A549 (cell line): ENCODE data around the gene PRR23E. TPM values are rescaled to one million over a fixed set of nuclear protein-coding genes. Genes with fewer than 3 reads are reported as not detected.

ENCODE experiments used
- ATAC-seq, 2 experiments: fragments of 200-7000 bp in 1 of 2; fragments of >200 bp in 1 of 2; cut with Nextera tagmentation in 1 of 2; cut with Tn5 transposase in 1 of 2; 3 replicates each; pipeline versions ENCODE4 v1.8.0 to v1.9.1; 2018 to 2020; ENCODE audit warnings: mild to moderate bottlenecking in 1 of 2, moderate library complexity in 1 of 2
- CTCF ChIA-PET: fragments of 300-600 bp; sonication (Branson Sonifier 250); formaldehyde crosslinking; extraction: SDS; loops from one replicate; lab custom pipeline; 2021; ENCODE audit warnings: antibody characterized with exemption, inconsistent platforms; lab: Yijun Ruan, JAX
- POLR2A ChIA-PET: fragments of 350-600 bp; formaldehyde crosslinking; extraction: SDS; loops from one replicate; lab custom pipeline; 2021; ENCODE audit warnings: antibody characterized with exemption, inconsistent platforms; lab: Yijun Ruan, JAX
- DNase-seq, 2 experiments: peaks; one replicate each; pipeline versions ENCODE4 v3.0.0 to v3.0.0-alpha.2; 2011 to 2016; ENCODE audit warnings: low read depth in 1 of 2, low spot score in 1 of 2
- FAIRE-seq: peaks from 2 replicates; lab custom pipeline; 2011; peaks lifted over from hg19 to GRCh38; lab: Jason Lieb, UNC
- H3K27ac ChIP-seq, 2 experiments: fragments of >200 bp; sonication (Bioruptor Twin); formaldehyde crosslinking; 3 replicates each; pipeline ENCODE4 v1.5.1; 2016 to 2017
- H3K4me1 ChIP-seq: fragments of >200 bp; sonication (Bioruptor Twin); formaldehyde crosslinking; 3 replicates; pipeline ENCODE4 v1.6.1; 2016
- H3K4me2 ChIP-seq: fragments of >200 bp; sonication (Bioruptor Twin); formaldehyde crosslinking; 3 replicates; pipeline ENCODE4 v1.6.1; 2016
- H3K4me3 ChIP-seq: fragments of >200 bp; sonication (Bioruptor Twin); formaldehyde crosslinking; 3 replicates; pipeline ENCODE4 v1.5.1; 2016
- H3K9me3 ChIP-seq: fragments of >200 bp; sonication (Bioruptor Twin); formaldehyde crosslinking; 3 replicates; pipeline ENCODE4 v1.6.1; 2016
- CEBPB ChIP-seq, 2 experiments: fragments of >200 bp in 1 of 2; sonication (Bioruptor Twin) in 1 of 2; formaldehyde crosslinking in 1 of 2; IDR thresholded peaks; 2 replicates each; pipeline ENCODE4 v1.6.1; 2012 to 2016
- CHD2 ChIP-seq: fragments of 150-350 bp; IDR thresholded peaks from 2 replicates; pipeline ENCODE4 v1.6.1; 2014; ENCODE audit warnings: low read length; ENCODE audit not compliant: partially characterized antibody
- CHD4 ChIP-seq: fragments of 200-600 bp; sonication (generic); IDR thresholded peaks from 2 replicates; pipeline ENCODE4 v1.6.1; 2016; ENCODE audit warnings: antibody characterized with exemption, mild to moderate bottlenecking, borderline replicate concordance
- EHMT2 ChIP-seq: fragments of 200-600 bp; sonication (generic); IDR thresholded peaks from 2 replicates; pipeline ENCODE4 v1.6.1; 2016; ENCODE audit warnings: antibody characterized with exemption, low read depth, mild to moderate bottlenecking, moderate library complexity
- EP300 ChIP-seq, 2 experiments: fragments of >200 bp; sonication (Bioruptor Twin); formaldehyde crosslinking; IDR thresholded peaks; 2 replicates in 1 of 2; 3 replicates in 1 of 2; pipeline ENCODE4 v1.6.1; 2016 to 2017
- ESRRA ChIP-seq: fragments of 150-350 bp; IDR thresholded peaks from 2 replicates; pipeline ENCODE4 v1.6.1; 2014; ENCODE audit warnings: mild to moderate bottlenecking, low read length, borderline replicate concordance
- FOSB ChIP-seq: fragments of 250-450 bp; sonication (Bioruptor Pico); IDR thresholded peaks from 2 replicates; pipeline ENCODE4 v1.5.0; 2020; ENCODE audit warnings: mild to moderate bottlenecking, moderate library complexity
- FOSL2 ChIP-seq, 2 experiments: fragments of 450-650 bp in 1 of 2; fragments of >200 bp in 1 of 2; sonication (Bioruptor Twin) in 1 of 2; formaldehyde crosslinking; IDR thresholded peaks; 2 replicates each; pipeline versions ENCODE4 v1.5.0 to v1.6.1; 2016 to 2020; ENCODE audit warnings: mild to moderate bottlenecking in 1 of 2, moderate library complexity in 1 of 2
- FOXS1 ChIP-seq: fragments of 250-450 bp; sonication (Bioruptor Pico); IDR thresholded peaks from 2 replicates; pipeline ENCODE4 v1.5.0; 2020; ENCODE audit warnings: mild to moderate bottlenecking, moderate library complexity
- HDAC2 ChIP-seq: fragments of 200-600 bp; sonication (generic); IDR thresholded peaks from 2 replicates; pipeline ENCODE4 v1.6.1; 2016
- HOXA7 ChIP-seq: fragments of 250-450 bp; sonication (Bioruptor Pico); IDR thresholded peaks from 2 replicates; pipeline ENCODE4 v1.5.0; 2020; ENCODE audit warnings: mild to moderate bottlenecking, moderate library complexity
- HOXB13 ChIP-seq: fragments of 250-450 bp; sonication (Bioruptor Pico); IDR thresholded peaks from 2 replicates; pipeline ENCODE4 v1.5.0; 2020; ENCODE audit warnings: low read depth, mild to moderate bottlenecking, moderate library complexity
- HOXB5 ChIP-seq: fragments of 250-450 bp; sonication (Bioruptor Pico); IDR thresholded peaks from 2 replicates; pipeline ENCODE4 v1.5.0; 2020; ENCODE audit warnings: mild to moderate bottlenecking, moderate library complexity
- KDM1A ChIP-seq: fragments of 200-600 bp; sonication (generic); IDR thresholded peaks from 2 replicates; pipeline ENCODE4 v1.6.1; 2016; ENCODE audit warnings: low read depth, mild to moderate bottlenecking
- KDM5A ChIP-seq: fragments of 200-600 bp; sonication (generic); IDR thresholded peaks from 2 replicates; pipeline ENCODE4 v1.6.1; 2016; ENCODE audit warnings: antibody characterized with exemption, mild to moderate bottlenecking
- MAFK ChIP-seq: fragments of 450-650 bp; IDR thresholded peaks from 2 replicates; pipeline ENCODE4 v1.6.1; 2014; ENCODE audit not compliant: partially characterized antibody
- MAZ ChIP-seq: fragments of 150-350 bp; IDR thresholded peaks from 2 replicates; pipeline ENCODE4 v1.6.1; 2014; ENCODE audit warnings: antibody characterized with exemption, low read depth, low read length, borderline replicate concordance
- NFE2L2 ChIP-seq: fragments of 150-350 bp; conservative IDR thresholded peaks from 2 replicates; pipeline ENCODE4 v1.6.1; 2014; ENCODE audit warnings: low read length
- NPAS2 ChIP-seq: fragments of 250-450 bp; sonication (Bioruptor Pico); IDR thresholded peaks from 2 replicates; pipeline ENCODE4 v1.8.0; 2022; ENCODE audit warnings: mild to moderate bottlenecking, moderate library complexity, borderline replicate concordance
- NR3C1 ChIP-seq: fragments of >200 bp; sonication (Bioruptor Twin); formaldehyde crosslinking; IDR thresholded peaks from 3 replicates; pipeline ENCODE4 v1.6.1; 2017
- RARB ChIP-seq: fragments of 250-450 bp; sonication (Bioruptor Pico); IDR thresholded peaks from 2 replicates; pipeline ENCODE4 v1.8.0; 2021; ENCODE audit warnings: mild to moderate bottlenecking, moderate library complexity
- RFX5 ChIP-seq: fragments of 450-650 bp; IDR thresholded peaks from 2 replicates; pipeline ENCODE4 v1.7.1; 2014; ENCODE audit warnings: antibody characterized with exemption, mild to moderate bottlenecking, moderate library complexity
- RNF2 ChIP-seq: fragments of 200-600 bp; sonication (generic); IDR thresholded peaks from 2 replicates; pipeline ENCODE4 v1.6.1; 2016; ENCODE audit warnings: low read depth, mild to moderate bottlenecking, antibody characterized with exemption, moderate library complexity, borderline replicate concordance
- SREBF2 ChIP-seq: fragments of 450-650 bp; IDR thresholded peaks from 2 replicates; pipeline ENCODE4 v1.6.1; 2014; ENCODE audit warnings: mild to moderate bottlenecking, moderate library complexity
- WGBS: methylation state at CpG from one replicate; pipeline ENCODE4 v1.1.6; 2017; ENCODE audit errors: missing lambda C conversion rate; 5-methylcytosine and 5-hydroxymethylcytosine counted together
- polyA plus RNA-seq, 4 experiments: library from polyadenylated mRNA; depleted of rRNA in 3 of 4; stranded (reverse); fragments of >200 nt; fragmentation: RNase III in 1 of 4; extraction: RNeasy Plus Mini Kit Qiagen cat#74134 plus additional on column Dnase treatment in 1 of 4; gene quantifications; 2 replicates in 3 of 4; 3 replicates in 1 of 4; pipeline ENCODE4 v1.2.3, GENCODE V29; 2011 to 2017
- TF ChIP-seq, protein P1 (sequence below): fragments of 450-650 bp; IDR thresholded peaks from 2 replicates; pipeline ENCODE4 v1.6.1; 2014; ENCODE audit warnings: antibody characterized with exemption
- TF ChIP-seq, protein P2 (sequence below): IDR thresholded peaks from 2 replicates; pipeline ENCODE4 v1.6.1; 2012
- TF ChIP-seq, protein P3 (sequence below): fragments of >200 bp; sonication (Bioruptor Twin); formaldehyde crosslinking; IDR thresholded peaks from 3 replicates; pipeline ENCODE4 v1.6.1; 2016
- TF ChIP-seq, protein P4 (sequence below): fragments of >200 bp; sonication (Bioruptor Twin); formaldehyde crosslinking; IDR thresholded peaks from 3 replicates; pipeline ENCODE4 v1.5.1; 2016
- TF ChIP-seq, protein P5 (sequence below): fragments of >200 bp; sonication (Bioruptor Twin); formaldehyde crosslinking; IDR thresholded peaks from 2 replicates; pipeline ENCODE4 v1.6.1; 2016

Gene PRR23E
- polyA plus RNA-seq, 2 of the 4 experiments (the other 2 are of a cell fraction): not detected

DNA sequence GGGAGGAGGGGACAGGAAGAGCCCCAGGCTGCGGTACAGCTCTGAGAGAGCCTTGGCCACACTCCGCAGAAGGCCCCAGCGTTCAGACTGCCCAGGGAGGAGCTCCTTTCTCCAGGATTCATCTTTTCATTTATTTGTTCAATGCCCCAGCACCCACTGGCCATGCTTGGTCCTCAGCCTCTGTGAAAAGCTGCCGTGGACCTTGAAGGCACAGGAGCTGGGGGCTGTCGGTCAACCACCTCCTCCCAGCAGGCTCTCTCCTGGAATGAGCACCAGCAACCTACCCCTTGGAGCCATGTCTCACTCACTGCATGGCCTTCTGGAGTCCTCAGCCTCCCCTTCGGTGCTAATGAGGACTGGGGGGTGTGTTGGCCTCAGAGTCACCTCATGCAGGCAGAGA is 21.6 kb upstream of the PRR23E start:
- POLR2A ChIA-PET: no interaction called here
- no peak for DNase-seq
- TF ChIP-seq MAFK: no peak
- no peak for TF ChIP-seq HOXB5 (CRISPR knock-in tag)
- no peak for TF ChIP-seq KDM1A
- TF ChIP-seq HOXB13 (CRISPR knock-in tag): no peak
- TF ChIP-seq, protein P1, sequence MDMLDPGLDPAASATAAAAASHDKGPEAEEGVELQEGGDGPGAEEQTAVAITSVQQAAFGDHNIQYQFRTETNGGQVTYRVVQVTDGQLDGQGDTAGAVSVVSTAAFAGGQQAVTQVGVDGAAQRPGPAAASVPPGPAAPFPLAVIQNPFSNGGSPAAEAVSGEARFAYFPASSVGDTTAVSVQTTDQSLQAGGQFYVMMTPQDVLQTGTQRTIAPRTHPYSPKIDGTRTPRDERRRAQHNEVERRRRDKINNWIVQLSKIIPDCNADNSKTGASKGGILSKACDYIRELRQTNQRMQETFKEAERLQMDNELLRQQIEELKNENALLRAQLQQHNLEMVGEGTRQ: no peak
- TF ChIP-seq RNF2: no peak
- no peak for TF ChIP-seq NFE2L2
- no peak for TF ChIP-seq CEBPB (IDR thresholded peaks at IDR 0.05)
- TF ChIP-seq SREBF2: no peak
- TF ChIP-seq, all 56 proteins: peak for 0
- Histone ChIP-seq H3K27ac (no peak overlapping the region), H3K9me3 (no peaks in the 10 kb centered on the region), H3K4me3 (no peak overlapping the region), H3K4me2 (no peak overlapping the region), H3K4me1 (no peaks in the 10 kb centered on the region)
- ATAC-seq (no peak), FAIRE-seq (no peak)
- 41% methylated on average over 4 of the region's 6 CpGs for WGBS
- CTCF ChIA-PET: interaction anchor here (1.5 kb wide), 1 partner anchor 649 kb away, joined by 3 read pairs; no protein-coding TSS in a partner anchor

DNA sequence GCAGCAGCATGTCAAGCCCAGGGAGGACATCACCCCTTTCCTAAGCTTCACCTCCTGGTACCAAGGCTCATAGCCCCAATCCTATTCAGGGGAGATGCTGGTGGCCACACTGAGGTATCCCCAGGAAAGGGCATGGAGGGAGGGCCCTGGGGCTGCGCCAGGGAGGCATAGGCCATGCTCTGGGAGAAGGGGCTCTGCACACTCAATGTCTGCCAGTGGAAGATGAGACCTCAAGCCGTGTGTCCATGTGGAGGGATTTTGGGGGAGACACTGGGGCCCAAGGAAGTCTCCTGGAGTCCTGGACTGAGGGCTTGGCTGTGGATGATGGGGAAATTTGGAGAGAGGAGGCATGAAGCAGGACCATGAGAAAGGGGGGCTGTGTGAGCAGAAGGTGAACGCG is 21.2 kb upstream of the PRR23E start:
- Histone ChIP-seq H3K9me3 (no peaks in the 10 kb centered on the region), H3K4me1 (no peaks in the 10 kb centered on the region), H3K4me3 (no peak overlapping the region), H3K27ac (no peak overlapping the region), H3K4me2 (no peak overlapping the region)
- ChIA-PET POLR2A (no interaction called here), CTCF (interaction anchor here (1.5 kb wide), 1 partner anchor 649 kb away, joined by 3 read pairs; no protein-coding TSS in a partner anchor)
- WGBS: 56% methylated on average over 4 of the region's 4 CpGs
- TF ChIP-seq EP300 (IDR thresholded peaks at IDR 0.05): no peak
- TF ChIP-seq, protein P2, sequence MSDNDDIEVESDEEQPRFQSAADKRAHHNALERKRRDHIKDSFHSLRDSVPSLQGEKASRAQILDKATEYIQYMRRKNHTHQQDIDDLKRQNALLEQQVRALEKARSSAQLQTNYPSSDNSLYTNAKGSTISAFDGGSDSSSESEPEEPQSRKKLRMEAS: no peak
- TF ChIP-seq MAZ: no peak
- no peak for TF ChIP-seq RFX5
- TF ChIP-seq RARB (CRISPR knock-in tag): no peak
- no peak for TF ChIP-seq HOXA7 (CRISPR knock-in tag)
- TF ChIP-seq CHD4: no peak
- no peak for TF ChIP-seq HDAC2
- no peak for TF ChIP-seq FOXS1
- FAIRE-seq (no peak), DNase-seq (no peak), ATAC-seq (no peak)

DNA sequence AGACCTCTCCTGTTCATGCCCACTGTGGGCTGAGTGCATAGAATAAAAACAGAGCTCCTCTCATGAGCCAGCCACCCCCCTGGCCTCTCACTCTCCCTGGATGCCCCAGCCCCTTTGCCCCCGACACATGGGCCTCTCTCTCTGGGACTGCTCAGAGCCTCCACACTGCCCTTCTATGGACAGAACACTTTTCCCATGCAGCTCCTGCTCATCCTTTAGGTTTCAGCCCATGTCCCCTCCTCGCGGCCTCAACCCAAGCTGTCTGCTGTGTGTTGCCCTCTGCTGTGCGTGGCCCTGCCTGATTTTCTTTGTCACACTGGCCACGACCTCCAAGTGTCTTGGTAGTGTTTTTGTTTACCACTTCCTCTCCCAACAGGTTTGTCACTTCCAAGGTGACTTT is 20.7 kb upstream of the PRR23E start:
- WGBS: 77% methylated on average over 5 of the region's 5 CpGs
- Histone ChIP-seq H3K27ac (no peak overlapping the region), H3K4me2 (no peak overlapping the region), H3K9me3 (no peaks in the 10 kb centered on the region)
- TF ChIP-seq KDM5A: no peak
- TF ChIP-seq NR3C1: no peak
- TF ChIP-seq, protein P3, sequence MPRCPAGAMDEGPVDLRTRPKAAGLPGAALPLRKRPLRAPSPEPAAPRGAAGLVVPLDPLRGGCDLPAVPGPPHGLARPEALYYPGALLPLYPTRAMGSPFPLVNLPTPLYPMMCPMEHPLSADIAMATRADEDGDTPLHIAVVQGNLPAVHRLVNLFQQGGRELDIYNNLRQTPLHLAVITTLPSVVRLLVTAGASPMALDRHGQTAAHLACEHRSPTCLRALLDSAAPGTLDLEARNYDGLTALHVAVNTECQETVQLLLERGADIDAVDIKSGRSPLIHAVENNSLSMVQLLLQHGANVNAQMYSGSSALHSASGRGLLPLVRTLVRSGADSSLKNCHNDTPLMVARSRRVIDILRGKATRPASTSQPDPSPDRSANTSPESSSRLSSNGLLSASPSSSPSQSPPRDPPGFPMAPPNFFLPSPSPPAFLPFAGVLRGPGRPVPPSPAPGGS: no peak
- no peak for TF ChIP-seq NFE2L2
- TF ChIP-seq CHD2: no peak
- TF ChIP-seq, protein P4, sequence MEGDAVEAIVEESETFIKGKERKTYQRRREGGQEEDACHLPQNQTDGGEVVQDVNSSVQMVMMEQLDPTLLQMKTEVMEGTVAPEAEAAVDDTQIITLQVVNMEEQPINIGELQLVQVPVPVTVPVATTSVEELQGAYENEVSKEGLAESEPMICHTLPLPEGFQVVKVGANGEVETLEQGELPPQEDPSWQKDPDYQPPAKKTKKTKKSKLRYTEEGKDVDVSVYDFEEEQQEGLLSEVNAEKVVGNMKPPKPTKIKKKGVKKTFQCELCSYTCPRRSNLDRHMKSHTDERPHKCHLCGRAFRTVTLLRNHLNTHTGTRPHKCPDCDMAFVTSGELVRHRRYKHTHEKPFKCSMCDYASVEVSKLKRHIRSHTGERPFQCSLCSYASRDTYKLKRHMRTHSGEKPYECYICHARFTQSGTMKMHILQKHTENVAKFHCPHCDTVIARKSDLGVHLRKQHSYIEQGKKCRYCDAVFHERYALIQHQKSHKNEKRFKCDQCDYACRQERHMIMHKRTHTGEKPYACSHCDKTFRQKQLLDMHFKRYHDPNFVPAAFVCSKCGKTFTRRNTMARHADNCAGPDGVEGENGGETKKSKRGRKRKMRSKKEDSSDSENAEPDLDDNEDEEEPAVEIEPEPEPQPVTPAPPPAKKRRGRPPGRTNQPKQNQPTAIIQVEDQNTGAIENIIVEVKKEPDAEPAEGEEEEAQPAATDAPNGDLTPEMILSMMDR: no peak
- TF ChIP-seq RNF2: no peak
- TF ChIP-seq, protein P5, sequence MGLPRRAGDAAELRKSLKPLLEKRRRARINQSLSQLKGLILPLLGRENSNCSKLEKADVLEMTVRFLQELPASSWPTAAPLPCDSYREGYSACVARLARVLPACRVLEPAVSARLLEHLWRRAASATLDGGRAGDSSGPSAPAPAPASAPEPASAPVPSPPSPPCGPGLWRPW: no peak
- no peak for TF ChIP-seq FOSB (CRISPR knock-in tag)
- TF ChIP-seq CHD4: no peak
- TF ChIP-seq NPAS2 (CRISPR knock-in tag): no peak
- TF ChIP-seq EHMT2: no peak
- no peak for TF ChIP-seq ESRRA
- no peak for TF ChIP-seq FOSL2 (IDR thresholded peaks at IDR 0.05)
- TF ChIP-seq FOSL2 (CRISPR knock-in tag; IDR thresholded peaks at IDR 0.05): no peak
- TF ChIP-seq, all 56 proteins: peak for 0
- DNase-seq (no peak), ATAC-seq (no peak), FAIRE-seq (no peak)
- POLR2A ChIA-PET: no interaction called here
- Histone ChIP-seq H3K4me3 (no peak overlapping the region), H3K4me1 (no peaks in the 10 kb centered on the region)
- CTCF ChIA-PET: interaction anchor here (1.5 kb wide), 1 partner anchor 650 kb away, joined by 3 read pairs; no protein-coding TSS in a partner anchor
